HG03354 (cell line): ENCODE results near the gene VPS35L.
"Not testable (repeated sequence)": the region's sequence is repeated elsewhere in the genome, so short reads cannot be mapped to it uniquely, and the experiment has no call there.

Source experiments
- ATAC-seq: cut with Tn5 transposase; IDR thresholded peaks from one replicate; pipeline ENCODE4 v1.9.1; 2021; ENCODE audit warnings: mild to moderate bottlenecking; ENCODE audit not compliant: unreplicated experiment, poor library complexity, severe bottlenecking

Gene VPS35L

DNA sequence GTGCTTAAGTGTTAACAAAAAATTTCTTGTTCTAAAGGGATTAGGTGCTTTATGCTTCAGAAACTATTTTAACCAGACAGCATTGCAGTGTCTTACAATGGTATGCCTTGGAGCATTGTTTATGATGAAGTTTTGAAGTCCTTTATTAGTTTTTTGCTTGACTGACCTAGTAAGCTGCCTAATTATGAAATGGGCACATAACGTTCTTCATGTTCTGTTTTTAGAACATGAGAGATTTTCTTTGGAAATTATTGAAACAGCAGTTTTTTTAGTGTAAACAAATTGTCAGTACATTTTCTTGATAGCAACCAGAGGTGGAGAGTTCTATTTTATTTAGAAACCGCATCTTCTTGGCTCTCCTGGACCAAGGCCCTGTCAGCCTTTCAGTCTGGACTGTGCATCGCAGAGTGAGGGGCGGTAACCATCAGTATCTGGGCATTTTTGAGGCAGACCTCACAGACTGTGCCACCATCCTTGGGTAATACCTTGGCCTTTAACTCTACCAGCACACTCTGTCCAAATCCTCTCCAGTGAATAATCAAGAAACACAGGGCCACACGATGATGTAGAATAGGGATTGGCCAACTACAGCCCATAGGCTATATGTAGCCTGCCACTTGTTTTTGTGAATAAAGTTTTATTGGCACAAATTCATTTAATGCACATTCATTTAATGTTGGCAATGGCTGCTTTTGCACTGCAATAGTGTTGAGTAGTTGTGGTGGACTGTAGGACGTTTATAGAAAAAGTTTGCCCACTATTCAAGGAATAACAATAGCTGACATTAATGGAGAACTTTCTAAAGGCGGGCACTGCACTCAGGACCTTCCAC, 81.1 kb downstream of the VPS35L start:
- ATAC-seq, result no peak

DNA sequence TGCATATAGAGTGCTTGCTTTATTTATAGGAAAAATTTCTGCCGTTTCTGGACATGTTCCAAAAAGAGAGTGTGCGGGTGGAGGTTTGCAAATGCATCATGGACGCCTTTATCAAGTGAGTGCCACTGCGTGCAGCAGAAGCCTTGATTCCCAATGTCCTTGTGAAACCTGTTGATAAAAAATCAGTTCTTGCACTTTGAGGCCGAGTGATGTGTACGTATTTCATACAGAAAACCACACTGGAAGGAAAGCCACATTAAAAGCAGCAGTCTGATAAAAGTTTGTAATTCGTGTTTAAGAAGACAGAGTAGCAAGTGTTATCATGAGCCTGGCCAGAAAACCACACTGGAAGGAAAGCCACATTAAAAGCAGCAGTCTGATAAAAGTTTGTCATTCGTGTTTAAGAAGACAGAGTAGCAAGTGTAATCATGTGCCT, 84.5 kb downstream of the VPS35L start:
- ATAC-seq, result no peak

DNA sequence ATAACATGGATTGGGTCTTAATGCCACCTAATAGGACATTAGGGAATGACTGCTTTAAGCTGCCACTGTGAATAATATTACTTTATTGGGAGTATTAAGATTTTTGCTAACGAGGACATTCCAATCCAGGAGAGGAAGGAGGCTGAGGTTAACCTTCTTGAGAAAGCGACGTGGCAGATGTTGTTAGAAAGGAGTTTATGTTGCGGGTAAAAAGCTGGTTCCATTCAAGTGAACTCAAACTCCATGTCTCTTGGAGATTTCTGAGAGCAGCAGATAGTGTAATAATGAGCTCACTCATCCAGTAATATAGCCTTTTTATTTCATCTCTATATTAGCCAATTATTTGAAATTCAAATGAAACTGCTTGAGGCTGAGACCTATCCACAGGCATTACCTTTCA, 87.0 kb downstream of the VPS35L start:
- no peak for ATAC-seq

DNA sequence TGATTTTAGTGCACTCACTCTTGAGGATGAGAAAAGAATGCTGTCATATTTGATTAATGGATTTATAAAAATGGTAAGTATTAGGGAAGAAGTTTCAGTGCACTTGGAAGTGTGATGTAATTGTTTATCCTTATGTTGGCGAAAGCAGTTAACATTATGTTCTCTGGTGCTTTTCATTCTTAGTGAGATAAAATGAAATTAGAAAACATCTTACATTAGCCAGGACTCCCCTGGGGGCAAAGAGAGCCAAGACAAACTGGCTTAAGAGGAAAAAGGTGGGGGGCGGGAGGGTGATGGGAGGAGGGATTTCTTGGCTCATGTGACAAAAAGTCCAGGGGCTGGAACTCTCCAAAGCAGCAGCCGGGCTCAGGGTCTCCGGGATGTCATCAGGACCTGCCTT, 89.4 kb downstream of the VPS35L start:
- no peak for ATAC-seq

DNA sequence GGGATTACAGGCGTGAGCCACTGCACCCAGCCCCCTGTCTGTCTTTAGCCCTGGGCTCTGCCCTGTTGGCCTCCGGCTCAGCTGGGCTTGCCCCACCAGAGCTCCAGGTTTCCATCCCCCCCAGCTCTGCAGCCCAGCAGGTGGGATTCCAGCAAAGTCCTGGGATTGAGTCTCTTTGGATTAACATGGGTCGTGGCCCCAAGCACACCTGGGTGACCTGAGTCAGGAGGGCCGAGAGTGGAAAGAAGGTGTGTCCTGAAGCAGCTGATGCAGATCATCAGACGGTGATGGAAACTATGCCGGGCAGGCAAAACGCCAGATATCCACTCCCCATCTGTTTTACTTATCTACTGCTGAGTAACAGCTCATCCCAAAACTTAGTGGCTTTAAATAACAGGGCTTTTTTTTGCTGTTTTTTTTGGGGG, 90.1 kb downstream of the VPS35L start:
- no peak for ATAC-seq

DNA sequence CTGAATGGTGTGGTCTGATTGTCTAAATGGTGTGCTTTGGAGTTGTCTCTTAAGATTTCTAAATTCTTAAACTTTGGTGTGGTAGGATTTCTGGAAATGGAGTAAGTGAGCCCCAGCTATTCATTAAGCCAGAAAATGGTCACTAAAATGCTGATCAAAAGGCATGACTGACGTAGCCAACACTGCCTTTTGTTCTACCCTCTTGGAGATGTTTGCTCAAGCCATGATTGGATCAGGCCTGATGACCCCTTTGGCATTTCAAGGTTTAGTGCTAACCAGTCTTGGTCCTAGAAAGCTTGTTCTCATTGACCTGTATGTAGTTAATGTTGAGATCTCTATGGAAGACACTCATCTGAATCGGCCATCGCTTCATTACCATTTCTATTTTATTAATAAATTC, 94.5 kb downstream of the VPS35L start:
- no peak for ATAC-seq

DNA sequence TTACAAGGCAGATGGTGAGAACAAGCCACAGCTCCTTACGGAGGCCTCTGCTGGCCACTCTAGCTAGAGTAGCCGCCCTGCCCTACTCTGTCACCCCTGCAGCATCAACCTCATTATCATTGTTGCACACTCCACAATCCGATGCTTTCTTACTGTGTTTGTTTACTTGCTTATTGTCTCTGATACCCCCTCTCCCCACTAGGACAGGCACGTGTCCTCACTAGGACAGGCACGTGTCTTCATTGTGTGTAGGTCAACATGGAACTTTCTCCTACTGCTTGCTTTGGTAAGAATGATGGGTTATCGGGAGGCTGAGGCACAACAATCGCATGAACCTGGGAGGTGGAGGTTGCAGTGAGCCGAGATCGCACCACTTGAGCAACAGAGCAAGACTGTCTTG, 98.6 kb downstream of the VPS35L start:
- no peak for ATAC-seq

DNA sequence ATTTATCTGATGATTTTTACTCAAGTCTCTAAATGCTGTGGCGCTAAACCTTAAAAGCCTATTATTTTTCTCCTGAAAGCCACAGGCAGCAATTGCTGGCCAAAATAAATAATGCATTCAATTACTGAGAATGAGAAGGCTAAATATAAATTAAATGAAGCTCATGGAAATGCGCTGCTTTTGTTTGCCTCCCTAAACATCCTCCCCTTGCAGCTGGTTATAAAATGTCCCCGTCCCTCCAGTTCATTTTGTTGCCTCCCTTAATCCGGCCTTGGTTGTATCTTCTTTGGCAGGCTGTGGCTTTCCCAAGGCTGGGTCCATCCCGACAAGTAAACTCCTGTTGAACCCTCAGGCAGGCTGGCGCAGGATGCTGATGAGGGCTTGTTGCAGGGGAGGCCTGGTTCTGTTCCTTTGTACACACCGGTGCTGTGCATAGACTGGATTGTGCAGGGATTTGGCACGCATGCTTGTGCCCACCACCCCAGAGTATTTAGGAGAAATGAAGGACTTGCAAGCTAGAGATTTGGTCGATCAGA, 99.8 kb downstream of the VPS35L start:
- ATAC-seq, result no peak

DNA sequence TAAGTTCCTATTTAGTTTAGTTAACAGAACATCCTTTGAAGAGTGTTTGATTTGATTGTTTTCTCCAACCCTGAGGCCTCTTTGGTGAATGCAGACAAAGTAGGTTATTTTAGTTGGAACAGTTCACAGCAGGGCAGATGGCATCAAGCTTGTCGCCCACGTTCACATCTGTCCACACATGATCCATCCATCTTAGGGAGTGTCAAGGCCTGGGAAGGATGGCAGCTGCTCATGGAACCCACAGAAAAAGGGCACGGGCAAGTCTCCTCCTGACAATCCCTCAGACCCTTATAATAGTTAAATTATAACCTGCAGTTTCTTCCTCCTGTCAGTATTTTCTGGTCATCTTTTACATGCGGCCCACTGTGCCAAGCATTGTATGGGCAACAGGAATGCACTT, 102.3 kb downstream of the VPS35L start:
- no peak for ATAC-seq

DNA sequence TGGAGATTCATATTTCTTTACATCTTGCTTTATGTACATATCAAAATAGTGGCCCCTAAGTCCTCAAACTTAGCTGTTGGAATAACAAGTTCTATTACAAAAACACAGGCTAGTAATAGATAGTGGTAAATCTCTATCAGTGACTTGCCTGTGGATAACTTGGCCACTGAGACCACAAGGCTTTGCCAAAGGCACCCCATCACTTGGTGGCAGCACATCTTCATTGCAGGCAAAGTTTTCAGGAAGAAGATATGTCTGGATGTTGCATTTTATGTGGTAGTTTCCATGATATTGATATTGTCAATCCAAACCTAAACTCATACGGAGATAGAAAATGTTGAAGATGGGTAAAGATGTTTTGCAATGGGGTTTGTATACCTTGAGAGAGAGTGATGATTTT, 104.1 kb downstream of the VPS35L start:
- no peak for ATAC-seq

DNA sequence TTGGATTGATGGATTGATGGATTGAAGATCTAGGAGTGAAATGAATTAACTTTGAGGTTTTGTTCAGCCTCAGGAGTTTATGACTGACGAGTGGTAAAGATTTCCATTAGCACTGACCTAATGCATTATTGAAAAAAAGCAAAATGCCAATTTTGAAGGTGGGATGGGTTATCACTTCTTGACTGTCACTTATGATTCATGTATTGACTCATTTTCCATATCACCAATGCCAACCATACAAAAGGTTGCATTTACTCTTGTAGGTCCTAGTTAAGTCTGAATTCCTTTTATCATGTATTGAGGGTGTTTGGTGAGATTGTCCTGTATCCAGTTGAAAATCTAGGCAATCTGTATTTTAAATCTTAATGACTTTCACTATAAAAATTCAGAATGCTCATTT, 104.9 kb downstream of the VPS35L start:
- no peak for ATAC-seq

DNA sequence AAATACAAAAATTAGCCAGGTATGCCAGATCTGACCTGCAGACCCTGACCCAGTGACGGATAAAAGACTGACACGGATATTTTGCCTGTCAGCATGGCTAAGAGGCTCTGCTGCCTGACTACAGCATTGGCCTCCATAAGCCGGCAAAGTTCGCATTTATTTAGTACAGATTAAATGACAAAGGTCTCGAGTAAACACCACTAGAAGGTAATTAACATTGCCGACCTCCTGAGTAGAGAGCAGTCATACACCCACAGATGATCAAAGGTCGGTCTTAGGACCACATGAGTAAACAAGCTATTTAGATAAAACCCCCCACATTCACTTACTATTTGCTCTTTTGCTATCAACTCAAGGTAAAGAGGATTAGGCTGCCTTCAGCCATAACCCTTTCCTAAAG, 106.8 kb downstream of the VPS35L start:
- ATAC-seq, result no peak

DNA sequence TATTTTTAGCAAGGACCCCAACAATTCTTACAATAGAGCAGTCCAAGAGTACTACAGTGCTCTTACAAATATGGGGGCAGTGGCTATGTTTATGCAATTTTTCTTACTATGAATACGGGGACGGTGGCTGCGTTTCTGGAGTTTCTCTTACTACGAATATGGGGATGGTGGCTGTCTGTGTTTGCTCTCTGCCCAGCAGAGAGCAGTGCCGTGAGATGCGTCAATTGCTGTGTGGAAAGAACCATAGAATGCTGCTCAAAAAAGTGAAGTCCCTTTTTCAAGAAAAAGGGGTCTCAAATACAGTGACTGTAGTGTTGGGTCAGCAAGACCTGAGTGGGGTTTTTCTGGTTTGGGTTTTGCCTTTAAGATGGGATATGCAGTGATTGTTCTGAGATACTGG, 108.7 kb downstream of the VPS35L start:
- no peak for ATAC-seq

DNA sequence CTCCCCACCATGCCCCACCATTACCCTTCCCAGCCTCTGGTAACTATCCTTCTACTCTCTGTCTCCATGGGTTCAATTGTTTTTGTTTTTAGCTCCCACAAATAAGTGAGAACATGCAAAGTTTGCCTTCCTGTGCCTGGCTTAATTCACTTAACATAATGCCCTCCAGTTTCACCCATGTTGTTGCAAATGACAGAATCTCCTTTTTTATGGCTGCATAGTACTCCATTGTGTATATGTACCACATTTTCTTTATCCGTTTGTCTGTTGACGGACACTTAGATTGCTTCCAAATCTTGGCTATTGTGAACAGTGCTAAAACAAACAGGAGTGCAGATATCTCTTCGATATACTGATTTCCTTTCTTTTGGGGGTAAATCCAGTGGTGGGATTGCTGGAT, 109.8 kb downstream of the VPS35L start:
- not testable (repeated sequence) for ATAC-seq

DNA sequence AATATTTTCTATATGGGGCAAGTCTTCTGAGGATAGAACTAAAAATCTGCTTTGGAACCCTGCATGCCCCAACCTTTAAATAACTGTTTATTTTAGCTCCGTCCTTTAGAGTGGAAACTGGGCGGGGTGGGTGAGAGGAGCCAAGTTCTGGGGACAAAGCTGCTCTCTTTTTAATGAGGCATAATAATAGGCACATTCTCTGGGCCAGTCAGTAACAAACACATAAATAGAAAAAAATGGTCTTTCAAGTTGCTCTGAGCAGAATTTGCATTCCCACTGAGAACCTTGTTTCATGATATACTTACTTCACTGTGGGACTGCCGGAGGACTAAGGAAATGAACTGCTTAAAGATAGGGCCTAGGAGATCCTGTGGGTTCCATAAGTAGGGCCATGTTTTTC, 111.0 kb downstream of the VPS35L start:
- ATAC-seq, result no peak

DNA sequence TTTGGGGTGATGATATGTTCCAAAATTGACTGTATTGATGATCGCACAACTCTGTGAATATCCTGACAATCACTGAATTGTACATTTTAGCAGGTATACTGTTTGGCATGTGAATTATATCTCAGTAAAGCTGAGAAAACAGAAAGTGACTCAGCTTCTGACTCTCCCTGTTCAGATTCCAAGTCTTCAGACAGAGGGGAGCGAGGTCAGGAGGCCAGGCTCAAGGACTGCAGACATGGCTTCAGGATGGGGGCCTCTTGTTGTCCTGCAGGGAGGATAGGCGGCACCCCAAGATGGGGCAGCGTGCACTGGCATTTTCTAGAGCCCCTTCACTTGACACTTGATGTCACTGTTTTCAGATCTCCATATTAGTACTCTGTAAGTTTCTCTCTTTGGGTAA, 116.9 kb downstream of the VPS35L start:
- no peak for ATAC-seq

DNA sequence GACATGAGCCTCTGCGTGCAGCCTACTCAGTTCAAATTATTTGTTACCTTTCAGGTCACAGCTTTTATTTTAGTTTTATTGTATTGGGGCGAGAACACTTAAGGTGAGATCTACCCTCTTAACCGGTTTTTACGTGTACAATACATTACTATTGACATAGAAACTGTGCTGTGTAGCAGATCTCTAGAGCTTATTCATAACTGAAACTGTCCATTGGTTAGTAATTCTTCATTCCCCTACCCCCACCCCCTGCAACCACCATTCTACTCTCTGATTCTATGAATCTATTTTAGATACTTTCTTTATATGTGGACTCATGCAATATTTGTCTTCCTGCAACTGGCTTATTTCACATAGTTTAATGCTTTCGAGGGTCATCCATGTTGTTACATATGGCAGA, 119.0 kb downstream of the VPS35L start:
- no peak for ATAC-seq

DNA sequence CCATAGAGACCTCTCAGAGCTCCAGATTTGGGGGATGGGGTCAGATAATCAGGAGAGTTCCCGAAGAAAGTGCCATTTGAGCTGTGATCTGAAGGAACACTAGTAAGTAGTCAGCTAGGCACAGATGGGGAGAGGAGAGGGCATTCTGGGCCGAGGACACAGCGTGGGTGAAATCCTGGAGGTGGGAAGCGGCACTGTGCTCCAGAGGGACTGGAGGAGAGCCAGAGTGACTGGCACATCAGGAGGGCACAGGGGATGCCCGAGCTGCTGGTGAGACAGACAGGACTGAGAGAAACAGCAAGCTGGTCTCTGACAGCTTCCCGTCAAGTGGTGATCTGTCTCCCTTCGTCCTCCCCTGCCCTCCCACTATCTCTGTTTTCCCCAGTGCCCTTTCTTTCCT, 121.9 kb downstream of the VPS35L start:
- no peak for ATAC-seq

DNA sequence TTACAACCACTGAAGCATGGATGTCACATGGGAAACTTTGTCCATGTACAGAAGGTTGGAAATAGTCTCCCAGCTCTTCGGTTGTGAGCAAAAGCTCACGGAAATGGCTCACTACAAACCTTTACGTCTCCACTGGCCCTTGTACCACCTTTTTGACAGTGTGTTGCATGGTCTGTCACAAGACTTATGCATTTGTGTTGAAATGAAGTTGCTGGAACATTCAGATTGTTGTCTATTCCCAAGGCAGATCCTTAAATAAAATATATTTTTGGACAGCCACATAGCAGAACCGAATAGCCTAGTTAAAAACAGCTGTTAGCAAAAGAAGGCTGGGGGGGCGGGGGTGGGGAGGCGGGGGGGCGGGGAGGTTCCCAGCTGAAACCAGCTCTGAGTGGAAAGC, 123.3 kb downstream of the VPS35L start:
- no peak for ATAC-seq

DNA sequence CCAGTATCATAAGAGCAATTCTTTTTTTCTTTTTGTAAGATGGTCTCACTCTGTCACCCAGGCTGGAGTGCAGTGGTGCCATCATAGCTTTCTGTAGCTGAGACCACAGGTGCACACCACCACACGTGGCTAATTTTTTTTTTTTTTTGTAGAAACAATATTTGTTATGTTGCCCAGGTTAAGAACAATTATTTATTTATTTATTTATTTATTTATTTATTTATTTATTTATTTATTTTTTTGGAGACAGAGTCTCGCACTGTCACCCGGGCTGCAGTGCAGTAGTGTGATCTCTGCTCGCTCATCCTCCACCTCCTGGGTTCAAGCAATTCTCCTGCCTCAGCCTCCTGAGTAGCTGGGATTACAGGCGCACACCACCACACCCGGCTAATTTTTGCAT, 123.8 kb downstream of the VPS35L start:
- not testable (repeated sequence) for ATAC-seq

DNA sequence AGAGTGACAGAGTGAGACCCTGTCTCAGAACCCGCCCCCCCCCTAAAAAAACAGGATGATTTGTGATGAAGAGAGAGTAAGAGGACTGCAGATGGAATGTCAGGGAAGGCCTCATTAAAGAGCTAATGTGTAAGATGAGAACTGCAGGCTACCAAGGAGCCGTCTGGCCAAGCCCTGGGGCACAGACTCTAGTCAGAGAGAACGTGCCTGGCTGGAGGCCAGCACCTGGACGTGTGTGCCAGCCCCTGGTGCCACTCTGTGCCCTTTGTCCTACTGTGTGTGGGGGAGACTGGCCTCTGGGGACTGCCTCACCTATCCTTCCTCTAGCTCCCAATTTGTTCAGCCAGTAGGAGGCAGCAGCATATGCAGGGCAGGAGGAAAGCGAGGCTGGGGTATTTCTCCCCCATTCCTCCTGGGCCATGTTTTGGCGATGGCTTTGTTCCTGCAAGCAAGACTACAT, 125.4 kb downstream of the VPS35L start:
- ATAC-seq, result no peak

DNA sequence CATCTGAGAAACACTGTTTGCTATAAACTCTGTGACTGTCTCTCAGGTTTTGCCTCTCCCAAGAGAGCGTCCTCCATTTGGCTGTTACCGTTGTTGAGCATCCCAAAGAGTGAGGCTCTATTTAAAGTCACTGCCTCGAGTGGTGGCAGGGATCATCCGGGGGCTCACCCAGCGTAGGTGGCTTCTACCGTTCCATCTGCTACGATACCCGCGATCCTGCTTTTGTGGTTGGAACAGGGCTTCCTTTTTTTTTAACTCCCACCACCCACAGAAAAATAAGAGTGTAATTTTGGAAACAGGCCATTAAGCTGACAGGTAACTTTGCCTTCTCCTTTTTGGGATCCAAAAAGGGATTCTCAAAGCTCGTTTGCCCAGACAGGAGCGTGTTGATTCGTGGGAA, 126.1 kb downstream of the VPS35L start:
- no peak for ATAC-seq
